ENCODE measurements around the gene EPB41L4B.

GRCh38 chr9:109149722-109150121 lies 171.1 kb downstream of the EPB41L4B start:
- TF ChIP-seq, protein P1, sequence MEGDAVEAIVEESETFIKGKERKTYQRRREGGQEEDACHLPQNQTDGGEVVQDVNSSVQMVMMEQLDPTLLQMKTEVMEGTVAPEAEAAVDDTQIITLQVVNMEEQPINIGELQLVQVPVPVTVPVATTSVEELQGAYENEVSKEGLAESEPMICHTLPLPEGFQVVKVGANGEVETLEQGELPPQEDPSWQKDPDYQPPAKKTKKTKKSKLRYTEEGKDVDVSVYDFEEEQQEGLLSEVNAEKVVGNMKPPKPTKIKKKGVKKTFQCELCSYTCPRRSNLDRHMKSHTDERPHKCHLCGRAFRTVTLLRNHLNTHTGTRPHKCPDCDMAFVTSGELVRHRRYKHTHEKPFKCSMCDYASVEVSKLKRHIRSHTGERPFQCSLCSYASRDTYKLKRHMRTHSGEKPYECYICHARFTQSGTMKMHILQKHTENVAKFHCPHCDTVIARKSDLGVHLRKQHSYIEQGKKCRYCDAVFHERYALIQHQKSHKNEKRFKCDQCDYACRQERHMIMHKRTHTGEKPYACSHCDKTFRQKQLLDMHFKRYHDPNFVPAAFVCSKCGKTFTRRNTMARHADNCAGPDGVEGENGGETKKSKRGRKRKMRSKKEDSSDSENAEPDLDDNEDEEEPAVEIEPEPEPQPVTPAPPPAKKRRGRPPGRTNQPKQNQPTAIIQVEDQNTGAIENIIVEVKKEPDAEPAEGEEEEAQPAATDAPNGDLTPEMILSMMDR (conservative IDR thresholded peaks at IDR 0.05; ENCODE audit: low read depth, low read length): no peak
- TF ChIP-seq POLR2A (IDR thresholded peaks at IDR 0.05; ENCODE audit: low read depth, low read length) (no peak), BHLHE40 (IDR thresholded peaks at IDR 0.05; ENCODE audit: low read depth, low read length) (no peak), RCOR1 (IDR thresholded peaks at IDR 0.05; ENCODE audit: insufficient replicate concordance, low read length) (no peak)

All from IMR-90 (cell line).